T-helper 2 cell (primary cell): ENCODE results near the gene MYADML2.
"Not testable (repeated sequence)": the region's sequence is repeated elsewhere in the genome, so short reads cannot be mapped to it uniquely, and the experiment has no call there.

Experiments
- DNase-seq, 5 experiments: peaks; one replicate each; pipeline versions ENCODE4 v3.0.0 to v3.0.0-alpha.2; 2012 to 2022

Gene MYADML2

GRCh38 chr17:81923302-81924260 is 23.5 kb downstream of the MYADML2 start:
- no peak for DNase-seq

GRCh38 chr17:81922566-81923301 is 24.3 kb downstream of the MYADML2 start:
- DNase-seq: no peak

- no peak for DNase-seq
Observed at GRCh38 chr17:81921996-81922565, 25.0 kb downstream of the MYADML2 start.

GRCh38 chr17:81921537-81921862 is 25.5 kb downstream of the MYADML2 start:
- DNase-seq: no peak

- DNase-seq: no peak
Observed at GRCh38 chr17:81920612-81921536, 26.2 kb downstream of the MYADML2 start.

- no peak for DNase-seq
Observed at GRCh38 chr17:81918832-81919545, 28.0 kb downstream of the MYADML2 start.

GRCh38 chr17:81918333-81918669 is 28.7 kb downstream of the MYADML2 start:
- not testable (repeated sequence) for DNase-seq

GRCh38 chr17:81917565-81918332 is 29.3 kb downstream of the MYADML2 start, which contains the start of gene SIRT7:
TSS of gene SIRT7 (minus strand) at chr17:81918176. CDS start at chr17:81918131, 45 bp downstream.
- peak; percentile 67 to 86 (median 78) for DNase-seq

GRCh38 chr17:81916234-81917001 is 30.6 kb downstream of the MYADML2 start:
- no peak for DNase-seq

- no peak for DNase-seq
Observed at GRCh38 chr17:81915331-81915730, 31.7 kb downstream of the MYADML2 start.

GRCh38 chr17:81914103-81914850 is 32.8 kb downstream of the MYADML2 start:
- no peak for DNase-seq

- no peak for DNase-seq
Observed at GRCh38 chr17:81913394-81914102, 33.5 kb downstream of the MYADML2 start.

GRCh38 chr17:81912441-81913309 is 34.4 kb downstream of the MYADML2 start:
- DNase-seq: no peak

- DNase-seq: no peak
Observed at GRCh38 chr17:81911969-81912368, 35.1 kb downstream of the MYADML2 start.

- DNase-seq: peak; percentile 85 to 94 (median 93)
Observed at GRCh38 chr17:81911277-81911961, 35.6 kb downstream of the MYADML2 start, which contains the start of gene PCYT2. TSS of gene PCYT2 (minus strand) at chr17:81911399. CDS start at chr17:81911355, 44 bp downstream.

- peak in 1 of 5 experiments; percentile 12 for DNase-seq
Observed at GRCh38 chr17:81910840-81911276, 36.2 kb downstream of the MYADML2 start.
